HG03521 (cell line): ENCODE results near the gene GAD2.

Source experiments
- ATAC-seq: cut with Tn5 transposase; IDR thresholded peaks from one replicate; pipeline ENCODE4 v1.9.1; 2021; ENCODE audit warnings: mild to moderate bottlenecking, moderate library complexity; ENCODE audit not compliant: unreplicated experiment

The GAD2 gene

DNA sequence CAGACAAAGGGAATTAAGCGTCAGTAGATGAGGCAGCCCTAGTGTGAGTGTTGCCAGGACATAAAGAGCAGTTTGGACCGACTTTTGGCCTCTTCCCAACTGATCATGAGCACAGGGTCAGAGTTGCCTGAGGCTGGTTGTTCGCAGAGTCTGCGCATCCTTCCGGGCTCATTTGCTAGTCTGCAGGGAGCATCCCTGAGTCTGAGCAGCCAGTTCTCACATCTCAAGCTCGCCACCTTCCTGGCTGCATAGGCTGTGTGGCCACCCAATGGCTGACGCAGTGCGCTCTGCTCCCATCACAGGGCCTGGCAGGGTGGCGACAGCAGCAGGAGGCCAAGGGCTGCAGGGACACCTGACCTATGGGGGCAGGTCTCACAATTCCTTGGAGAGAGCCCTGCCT is 5.0 kb downstream of the GAD2 start:
- no peak for ATAC-seq

DNA sequence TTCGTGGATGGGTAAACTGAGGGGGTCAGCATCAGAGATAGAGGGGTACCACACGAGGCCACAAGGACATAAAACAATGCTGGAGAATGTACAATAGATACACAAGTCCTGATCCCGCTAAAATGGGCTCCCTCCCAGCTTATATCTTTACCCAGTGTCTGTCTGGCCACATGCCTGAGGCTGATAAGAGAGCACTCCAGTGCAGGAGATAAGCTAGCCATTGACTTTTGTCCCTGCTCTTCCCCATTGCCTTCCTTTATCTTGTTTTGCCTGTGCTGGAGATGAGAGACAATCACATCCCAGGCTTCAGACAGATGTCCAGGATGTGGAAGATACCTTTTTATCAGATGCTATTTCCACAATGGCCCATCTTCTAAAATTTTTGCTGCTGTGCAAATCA is 6.0 kb downstream of the GAD2 start:
- no peak for ATAC-seq

DNA sequence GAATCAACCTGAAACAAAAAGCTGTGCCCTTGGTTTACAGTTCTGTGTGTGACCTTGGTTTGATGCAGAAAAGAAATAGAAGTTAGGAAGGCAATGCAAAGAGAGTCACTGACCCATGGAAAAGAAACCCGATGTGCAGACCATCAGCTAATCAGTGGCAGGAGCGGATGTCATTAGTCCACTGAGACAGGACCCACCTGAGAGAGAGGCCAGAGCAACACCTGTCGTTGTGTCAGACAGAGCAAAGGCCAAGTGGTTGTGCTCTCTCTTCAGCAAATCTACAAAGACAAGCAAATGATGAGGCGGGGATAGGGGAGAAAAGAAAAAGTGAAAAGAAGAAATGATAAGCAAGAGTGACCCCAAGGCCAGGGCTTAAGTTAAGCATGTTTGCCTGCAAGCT is 8.7 kb downstream of the GAD2 start:
- no peak for ATAC-seq

DNA sequence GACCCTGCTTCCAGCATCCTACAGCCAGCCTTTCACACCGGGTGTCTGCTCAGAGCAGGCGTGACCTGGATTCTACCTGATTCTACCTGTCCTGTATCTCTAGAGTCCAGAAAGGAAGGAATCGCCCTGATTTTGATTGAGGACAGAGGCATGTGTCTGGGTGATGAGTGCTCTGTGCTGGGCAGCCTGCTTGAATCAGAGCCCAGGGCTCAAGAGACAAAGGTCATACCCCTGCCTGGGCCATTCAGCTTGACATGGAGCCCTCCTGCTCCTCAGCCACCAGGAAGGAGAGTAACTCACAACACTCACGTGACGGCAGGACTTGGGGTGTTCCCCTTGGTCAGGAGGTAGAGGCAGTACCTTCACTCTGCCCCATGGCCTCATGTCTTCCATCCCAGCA is 11.2 kb downstream of the GAD2 start:
- ATAC-seq: no peak

DNA sequence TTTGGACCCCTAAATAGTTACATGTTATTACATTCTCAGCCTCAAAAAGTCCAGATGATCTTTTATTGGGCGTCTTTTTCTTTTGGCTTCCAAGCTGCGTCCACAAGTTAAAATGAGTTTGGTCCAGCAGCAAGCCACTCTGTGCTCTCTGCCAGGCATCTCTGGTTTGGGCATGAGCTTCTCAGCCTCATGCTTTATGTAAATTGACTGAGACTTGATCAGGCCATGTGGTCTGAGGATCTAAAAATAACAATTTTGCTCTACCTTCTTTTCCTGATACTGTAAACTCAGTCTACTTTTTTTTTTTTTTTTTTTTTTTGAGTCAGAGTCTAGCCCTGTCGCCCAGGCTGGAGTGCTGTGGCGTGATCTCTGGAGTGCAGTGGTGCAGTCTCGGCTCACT is 15.6 kb downstream of the GAD2 start:
- no peak for ATAC-seq

DNA sequence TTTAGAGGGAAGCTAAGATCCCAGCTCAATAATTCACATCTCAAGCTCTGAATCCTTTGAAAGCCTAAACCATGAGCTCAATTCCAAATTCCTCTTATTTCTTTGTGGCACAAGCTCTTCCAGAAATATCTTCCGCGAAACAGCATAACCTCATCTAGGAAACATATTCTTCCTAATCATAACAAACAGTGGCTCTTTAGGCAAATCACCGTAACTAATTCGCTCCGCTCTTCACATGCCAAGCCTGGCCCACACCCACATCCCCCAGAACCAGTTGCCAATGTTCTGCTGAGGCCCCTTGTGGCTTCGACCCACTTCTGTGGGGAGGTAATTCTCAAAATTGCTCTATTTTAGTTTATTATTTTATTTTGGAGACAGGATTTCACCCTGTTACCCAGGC is 19.2 kb downstream of the GAD2 start:
- no peak for ATAC-seq

DNA sequence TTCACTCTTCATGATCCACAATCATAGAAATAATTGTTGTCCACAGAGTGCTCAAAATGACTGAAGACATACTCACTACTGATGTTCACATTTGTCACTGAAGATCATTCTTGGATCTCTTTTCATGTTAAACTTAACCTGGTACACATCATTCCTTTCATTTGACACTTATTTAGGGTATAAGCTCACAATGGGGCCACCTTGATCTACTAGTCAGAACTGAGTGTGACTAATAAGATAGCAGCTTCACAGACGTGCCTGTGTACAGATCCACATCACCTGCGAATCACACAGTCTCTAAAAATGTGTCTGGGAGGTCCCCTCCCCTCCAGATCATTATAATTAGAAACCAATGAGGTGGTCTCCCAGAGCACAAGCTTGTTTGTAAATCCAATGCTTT is 21.8 kb downstream of the GAD2 start:
- ATAC-seq: no peak

DNA sequence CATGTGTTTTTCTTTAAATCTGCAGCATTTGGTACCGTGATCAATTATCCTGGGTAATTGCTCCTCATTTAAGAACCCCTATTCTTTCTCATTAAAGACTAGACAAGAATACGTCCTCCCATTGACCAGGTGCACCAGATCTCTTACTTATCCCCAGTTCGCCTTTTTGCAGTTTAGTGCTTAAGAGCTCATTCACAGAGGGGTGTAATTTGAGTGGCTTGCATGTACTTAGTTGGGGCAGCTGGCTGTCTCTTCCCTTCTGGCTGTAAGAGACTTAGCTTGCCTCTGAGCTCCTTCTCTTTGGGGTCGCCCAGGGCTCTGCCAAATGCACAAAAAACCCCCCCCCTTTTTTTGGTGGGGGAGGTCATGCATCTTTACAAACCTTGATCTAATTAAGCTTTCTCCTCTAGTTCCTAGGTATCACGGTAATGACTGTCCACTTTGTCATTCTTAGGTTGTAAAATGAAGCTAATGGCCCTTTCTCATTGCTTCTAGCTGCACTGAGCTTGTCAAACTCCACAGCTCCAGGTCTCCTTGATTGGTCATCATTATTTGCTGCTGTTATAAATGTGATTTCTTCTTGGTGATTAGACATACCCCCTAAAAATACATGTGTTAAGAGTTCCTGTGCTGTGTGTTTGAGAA is 26.3 kb downstream of the GAD2 start:
- no peak for ATAC-seq

DNA sequence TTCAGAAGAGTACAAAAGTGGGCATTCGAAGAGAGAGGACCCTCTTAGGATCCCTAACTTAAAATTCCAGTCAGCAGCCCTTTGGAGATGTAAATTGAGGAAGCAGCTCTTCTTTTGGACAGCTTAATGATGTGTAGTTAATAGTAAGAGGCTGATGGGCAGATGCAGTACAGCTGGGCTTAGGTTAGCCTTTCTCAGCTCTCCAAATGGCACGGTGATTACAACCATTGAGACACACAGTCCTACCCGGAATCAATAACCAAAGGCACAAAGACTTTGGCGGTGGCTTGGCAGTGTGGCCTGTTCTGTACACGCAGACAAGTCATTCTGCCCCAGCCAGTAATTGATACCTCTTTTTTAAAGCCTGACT is 26.8 kb downstream of the GAD2 start:
- ATAC-seq: no peak

DNA sequence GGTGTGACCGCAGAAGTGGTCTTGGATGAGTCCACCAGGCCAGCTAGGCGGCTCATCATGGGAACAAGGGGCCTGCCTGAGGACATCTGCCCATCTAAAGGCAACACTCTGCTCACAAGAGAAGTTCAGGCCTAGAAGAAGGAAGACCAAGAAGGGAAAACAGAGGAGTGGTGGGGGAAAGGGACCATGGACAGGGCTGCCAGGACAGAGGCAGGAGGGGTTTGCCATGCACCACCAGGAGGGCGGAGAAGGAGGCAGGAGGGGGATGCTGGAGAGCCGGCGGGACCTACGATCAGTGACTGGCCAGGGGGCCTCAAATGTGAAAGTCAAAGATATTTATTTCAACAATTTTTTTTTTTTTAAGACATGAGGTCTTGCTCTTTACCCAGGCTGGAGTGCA is 33.1 kb downstream of the GAD2 start:
- no peak for ATAC-seq

DNA sequence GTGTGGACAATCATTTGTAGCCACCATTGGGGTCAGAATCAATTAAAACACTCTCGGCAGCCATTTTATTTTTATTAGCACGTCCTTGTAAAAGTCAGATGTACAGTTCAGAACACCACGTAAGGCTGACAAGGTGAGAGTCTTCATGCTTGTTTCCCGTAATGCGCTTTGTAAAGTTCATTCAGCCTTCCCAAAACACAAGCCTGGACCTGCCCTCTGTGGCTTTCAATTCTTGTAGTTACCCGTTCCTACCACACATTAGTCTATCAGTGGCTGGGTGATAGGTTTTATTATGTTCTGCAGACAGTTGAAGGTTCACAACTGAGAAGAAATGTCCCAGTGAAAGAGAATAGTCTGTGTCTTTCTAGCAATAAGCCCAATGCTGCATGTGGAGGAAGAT is 35.4 kb downstream of the GAD2 start:
- no peak for ATAC-seq

DNA sequence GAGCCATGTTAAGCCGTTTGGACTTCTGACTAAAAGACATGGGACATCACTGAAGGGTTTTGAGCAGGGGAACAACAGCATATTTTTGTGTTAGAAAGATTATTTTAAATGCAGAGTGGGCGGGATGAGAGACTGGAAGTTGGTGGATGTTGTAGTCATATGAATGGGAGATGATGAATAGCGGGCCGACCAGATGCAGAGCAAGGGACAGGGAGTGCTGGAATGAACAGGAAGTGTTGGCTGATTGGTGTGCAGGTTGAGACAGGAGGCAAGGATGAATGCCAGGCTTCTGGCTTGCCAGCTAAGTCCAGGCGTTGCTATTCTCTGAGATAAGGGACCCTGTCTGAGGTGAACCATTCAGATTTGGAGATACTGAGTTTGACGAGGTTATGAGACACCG is 38.0 kb downstream of the GAD2 start:
- no peak for ATAC-seq

DNA sequence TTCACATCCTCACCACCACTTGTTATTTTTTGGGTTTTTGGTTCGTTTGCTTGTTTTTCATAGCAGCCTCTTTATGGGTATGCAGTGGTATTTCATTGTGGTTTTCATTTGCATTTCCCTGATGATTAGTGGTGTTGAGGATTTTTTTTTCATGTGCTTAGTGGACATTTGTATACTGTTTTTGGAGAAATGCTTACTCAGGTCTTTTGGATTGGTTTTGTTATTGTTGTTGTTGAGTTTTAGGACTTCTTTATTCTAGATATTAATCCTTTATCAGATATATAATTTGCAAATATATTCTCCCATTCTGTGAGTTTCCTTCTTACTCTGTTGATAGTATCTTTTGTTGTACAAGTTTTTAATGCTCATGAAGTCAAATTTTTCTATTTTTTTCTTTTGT is 42.8 kb downstream of the GAD2 start:
- ATAC-seq: no peak

DNA sequence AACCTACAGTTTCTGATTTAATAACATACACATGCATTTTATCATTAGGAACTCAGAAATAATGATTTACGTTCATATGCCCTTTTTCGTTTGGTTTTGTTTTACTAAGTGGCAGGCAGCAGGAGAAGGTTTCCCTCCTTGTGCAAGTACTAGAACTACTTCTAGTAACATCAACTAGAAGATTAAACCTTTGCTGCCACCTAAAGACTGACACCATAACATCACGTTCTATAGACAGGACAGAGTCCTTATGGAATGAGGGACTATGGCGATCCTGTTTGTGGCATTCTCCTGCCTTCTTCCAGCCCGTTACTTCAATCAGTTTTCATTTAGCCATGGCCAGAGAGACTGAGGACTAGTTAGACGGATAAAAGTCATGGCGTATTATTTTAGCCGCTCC is 53.2 kb downstream of the GAD2 start:
- ATAC-seq: no peak

DNA sequence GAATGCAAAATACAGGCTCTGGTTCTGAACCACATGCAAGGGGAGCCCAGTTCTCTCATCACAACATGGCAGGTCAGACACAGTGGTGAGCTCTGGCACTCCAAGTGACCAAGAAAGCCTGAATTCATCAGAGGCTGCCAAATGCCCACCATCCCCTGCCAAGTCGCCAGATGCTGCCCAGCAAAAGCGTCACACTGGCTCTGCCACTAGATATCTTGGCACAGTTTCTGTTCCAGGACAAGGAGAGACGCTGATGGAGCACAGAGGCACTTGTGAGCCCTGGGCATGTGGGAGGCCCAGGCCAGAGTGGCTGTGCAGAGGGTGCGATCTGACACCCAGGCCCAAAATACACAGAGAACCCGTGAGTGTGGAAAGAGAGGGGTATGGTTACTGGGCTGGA is 57.8 kb downstream of the GAD2 start:
- no peak for ATAC-seq

DNA sequence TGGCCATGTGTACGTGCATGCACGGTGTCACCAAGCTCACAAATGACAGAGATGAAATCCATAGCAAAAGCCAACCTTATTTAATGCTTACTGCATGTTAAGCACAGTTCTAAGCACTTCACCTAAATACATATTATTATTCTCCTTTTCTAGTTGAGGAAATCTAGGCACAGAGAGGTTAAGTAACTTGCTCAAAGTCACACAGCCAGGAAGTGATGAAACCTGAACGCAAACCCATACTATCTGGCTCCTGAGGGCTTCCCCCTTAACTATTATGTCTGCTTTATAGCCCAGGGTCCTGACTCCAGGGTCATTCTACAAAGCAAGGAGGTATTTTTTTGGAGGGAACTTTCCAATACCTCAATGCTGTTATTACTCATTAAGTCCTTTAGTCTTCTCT is 61.7 kb downstream of the GAD2 start:
- ATAC-seq: no peak

DNA sequence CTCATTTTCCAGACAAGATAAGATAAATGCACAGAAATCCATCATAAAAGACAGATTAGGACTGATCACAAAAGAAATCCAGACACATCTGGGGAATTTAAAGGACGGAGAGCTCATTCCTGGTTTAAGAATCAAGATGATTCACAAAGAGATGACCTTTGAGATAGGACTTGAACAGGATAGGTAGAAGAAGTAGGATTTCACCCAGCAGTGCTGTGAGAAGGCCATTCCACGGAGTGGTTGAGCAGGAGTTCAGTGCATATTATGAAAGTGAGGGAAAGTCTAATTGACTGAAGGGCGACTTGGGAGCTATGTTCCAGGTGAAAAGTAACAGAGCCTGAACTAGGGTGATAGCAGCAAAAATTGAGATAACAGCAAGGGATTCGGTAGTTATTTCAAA is 73.7 kb downstream of the GAD2 start:
- no peak for ATAC-seq

DNA sequence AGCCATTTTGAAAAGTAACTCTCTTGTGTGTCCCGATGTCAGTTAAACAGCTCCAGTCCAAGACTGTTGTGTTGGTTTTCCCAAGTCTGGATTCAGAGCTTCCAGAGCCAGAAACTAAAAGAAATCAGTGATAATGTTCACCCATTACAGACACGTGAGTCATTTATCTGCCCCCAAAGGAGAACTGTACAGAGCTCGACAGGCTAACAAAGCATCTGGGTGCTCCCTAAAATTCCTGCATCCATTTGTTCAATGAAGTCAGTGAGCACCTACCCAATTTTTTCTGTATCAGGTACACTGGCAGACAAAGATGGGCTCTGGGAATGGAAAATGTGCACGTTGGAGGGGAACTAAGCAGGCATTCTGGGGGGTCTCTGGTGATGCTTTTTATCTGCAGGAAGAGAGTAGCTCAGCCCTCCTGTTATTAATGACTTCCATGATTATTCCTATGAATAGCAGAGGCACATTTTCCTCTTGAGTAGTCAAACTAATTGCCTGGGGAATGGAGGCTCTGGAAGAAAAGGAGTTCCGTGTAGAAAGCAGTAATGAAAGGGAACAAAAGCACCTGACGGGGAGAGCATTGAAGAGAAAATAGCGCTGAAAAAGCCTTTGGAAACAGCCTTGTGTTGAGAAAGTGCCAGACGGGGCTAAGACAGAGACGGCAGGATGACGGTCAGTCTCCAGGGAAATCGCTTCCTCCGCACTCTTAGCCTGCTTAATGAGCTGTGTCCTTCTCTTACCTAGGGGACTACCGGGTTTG is 75.3 kb downstream of the GAD2 start:
- ATAC-seq: no peak

DNA sequence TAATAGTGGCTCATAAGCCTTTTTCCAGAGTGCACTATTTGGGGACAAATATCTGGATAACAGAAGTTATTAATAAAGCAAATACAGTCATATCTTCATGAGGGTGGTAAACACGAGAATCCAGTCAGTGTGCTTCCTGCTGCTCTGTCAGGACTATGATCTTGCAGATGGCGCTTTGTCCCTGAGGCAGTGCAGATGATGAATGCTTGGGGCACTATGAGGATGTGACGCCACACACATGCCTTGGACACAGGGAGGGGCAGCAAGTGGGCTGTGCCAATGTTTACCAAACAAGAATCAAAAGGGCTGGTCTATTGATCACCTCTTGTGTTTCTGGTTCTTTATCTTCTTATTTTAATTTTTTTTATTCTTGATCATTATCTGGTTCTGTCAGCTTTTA is 79.8 kb downstream of the GAD2 start:
- ATAC-seq: no peak

DNA sequence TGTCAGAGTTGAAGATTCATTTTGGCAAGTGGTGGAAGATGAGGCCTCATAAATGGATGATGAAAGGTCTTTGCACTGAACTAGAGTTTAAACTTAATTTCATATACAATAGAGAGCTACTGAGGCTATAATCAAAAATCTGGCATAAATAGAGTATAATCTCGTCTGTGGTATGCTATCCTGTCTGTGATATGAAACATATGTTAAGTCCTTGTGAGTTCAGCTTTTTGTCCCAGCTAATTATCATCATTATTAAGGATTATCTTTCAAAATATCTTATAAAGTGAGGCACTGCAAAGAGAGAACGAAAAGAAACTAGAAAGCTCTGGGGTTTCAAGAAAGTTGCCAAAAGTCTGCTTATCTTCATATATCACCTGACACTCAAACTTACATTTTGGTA is 83.4 kb downstream of the GAD2 start:
- no peak for ATAC-seq

DNA sequence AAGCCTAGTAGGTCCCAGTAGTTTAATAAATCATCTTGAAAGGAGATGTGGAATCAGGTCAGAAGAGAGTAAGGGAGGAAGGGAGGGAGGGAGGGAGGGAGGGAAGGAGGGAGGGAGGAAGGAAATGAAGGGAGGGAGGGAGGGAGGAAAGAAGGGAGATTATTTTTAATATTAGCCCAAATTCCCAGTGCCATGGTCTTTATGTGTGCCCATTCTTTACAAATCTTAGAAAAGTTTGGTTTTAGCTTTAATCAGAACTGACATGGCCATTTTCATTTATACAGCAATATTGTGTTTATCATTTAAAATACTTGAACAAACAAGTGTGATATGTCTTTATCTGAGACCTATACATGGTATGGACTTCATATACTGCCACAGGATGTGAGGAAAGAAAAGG is 86.8 kb downstream of the GAD2 start:
- no peak for ATAC-seq

DNA sequence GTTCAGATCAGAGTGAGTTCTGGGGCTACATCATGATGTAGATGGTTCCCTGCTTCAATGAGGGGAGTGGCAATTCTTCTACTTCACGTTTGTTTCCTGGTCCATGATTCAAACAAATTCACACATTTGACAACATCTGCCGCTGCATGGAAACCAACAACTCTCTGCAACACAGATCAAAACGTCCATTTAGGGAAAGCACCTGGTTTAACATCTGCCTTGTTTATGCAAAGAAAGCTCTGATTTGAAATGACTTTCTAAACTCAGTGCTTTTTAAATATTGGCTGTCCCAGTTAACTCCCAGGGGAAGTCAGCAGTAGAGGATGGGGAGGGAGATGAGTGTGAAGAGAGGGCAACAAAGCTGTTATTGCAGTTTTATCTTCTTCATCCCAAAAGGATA is 93.8 kb downstream of the GAD2 start:
- ATAC-seq: no peak

DNA sequence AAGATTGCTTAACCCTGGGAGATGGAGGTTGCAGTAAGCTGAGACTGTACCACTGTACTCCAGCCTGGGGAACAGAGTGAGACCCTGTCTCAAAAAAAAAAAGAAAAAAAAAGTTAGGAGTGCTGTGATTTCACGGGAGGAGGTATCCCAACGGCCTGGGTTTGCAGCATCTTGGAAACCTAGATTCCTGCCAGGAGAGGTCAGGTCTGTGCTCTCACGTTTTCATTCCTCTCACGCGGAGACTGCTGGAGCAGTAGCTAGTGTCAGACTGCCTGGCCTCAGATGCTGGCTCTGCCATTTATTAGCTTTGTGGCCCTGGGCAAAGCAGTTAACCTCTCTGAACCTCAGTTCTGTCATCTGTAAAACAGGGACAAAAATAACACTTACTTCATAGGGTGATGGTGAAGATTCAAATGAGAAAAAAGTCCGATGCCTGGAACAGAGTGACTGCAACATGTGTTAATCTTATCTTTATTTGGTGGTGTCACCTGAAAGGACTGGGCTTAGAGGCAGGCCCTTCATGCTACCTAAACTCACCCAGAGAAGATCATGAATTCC is 94.9 kb downstream of the GAD2 start:
- no peak for ATAC-seq
